Measurements from ENCODE around the gene ZDHHC1. TPM values are rescaled to one million over a fixed set of nuclear protein-coding genes. Genes with fewer than 3 reads are reported as not detected.

Gene ZDHHC1
- total and polyA plus RNA-seq, 2 of the 13 experiments (the other 11 are each of a cell fraction or from before 2014, with no cell fraction given), result 0.51 to 1.1 TPM

DNA sequence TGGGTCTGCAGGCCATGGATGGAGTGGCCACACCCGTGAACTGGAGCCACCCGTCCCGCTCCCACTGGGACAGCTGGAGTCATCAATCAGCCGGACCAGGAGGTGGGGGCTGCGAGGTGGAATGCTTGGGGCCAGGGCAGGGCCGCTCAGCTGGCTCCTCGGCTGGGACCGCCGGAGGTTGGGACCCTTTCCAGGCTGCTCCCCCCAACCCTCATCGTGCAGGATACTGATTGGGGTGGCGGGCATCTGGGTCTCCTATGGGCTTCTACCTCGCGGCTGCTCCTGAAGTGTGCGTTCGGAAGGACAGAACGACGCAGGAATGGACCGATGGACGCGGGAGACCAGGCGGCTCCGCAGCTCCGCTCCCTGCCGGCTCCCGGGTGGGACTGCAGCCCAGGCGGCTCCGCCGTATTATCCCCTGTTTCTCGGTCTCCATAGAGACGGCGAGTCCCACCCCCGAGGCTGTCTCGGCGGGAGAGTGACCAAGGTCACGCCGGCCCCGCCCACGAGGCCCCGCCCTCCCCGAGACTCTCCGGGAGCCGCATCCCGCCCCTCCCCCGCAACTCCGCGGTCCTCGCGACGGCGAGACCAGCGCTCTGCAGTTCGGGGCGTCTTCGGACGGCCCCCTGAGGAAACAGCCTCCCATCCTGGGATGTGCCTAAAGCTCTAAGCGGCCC, 23.0 kb downstream of the ZDHHC1 start, which contains the start of gene TPPP3 (continued):
- TF ChIP-seq, protein P1, sequence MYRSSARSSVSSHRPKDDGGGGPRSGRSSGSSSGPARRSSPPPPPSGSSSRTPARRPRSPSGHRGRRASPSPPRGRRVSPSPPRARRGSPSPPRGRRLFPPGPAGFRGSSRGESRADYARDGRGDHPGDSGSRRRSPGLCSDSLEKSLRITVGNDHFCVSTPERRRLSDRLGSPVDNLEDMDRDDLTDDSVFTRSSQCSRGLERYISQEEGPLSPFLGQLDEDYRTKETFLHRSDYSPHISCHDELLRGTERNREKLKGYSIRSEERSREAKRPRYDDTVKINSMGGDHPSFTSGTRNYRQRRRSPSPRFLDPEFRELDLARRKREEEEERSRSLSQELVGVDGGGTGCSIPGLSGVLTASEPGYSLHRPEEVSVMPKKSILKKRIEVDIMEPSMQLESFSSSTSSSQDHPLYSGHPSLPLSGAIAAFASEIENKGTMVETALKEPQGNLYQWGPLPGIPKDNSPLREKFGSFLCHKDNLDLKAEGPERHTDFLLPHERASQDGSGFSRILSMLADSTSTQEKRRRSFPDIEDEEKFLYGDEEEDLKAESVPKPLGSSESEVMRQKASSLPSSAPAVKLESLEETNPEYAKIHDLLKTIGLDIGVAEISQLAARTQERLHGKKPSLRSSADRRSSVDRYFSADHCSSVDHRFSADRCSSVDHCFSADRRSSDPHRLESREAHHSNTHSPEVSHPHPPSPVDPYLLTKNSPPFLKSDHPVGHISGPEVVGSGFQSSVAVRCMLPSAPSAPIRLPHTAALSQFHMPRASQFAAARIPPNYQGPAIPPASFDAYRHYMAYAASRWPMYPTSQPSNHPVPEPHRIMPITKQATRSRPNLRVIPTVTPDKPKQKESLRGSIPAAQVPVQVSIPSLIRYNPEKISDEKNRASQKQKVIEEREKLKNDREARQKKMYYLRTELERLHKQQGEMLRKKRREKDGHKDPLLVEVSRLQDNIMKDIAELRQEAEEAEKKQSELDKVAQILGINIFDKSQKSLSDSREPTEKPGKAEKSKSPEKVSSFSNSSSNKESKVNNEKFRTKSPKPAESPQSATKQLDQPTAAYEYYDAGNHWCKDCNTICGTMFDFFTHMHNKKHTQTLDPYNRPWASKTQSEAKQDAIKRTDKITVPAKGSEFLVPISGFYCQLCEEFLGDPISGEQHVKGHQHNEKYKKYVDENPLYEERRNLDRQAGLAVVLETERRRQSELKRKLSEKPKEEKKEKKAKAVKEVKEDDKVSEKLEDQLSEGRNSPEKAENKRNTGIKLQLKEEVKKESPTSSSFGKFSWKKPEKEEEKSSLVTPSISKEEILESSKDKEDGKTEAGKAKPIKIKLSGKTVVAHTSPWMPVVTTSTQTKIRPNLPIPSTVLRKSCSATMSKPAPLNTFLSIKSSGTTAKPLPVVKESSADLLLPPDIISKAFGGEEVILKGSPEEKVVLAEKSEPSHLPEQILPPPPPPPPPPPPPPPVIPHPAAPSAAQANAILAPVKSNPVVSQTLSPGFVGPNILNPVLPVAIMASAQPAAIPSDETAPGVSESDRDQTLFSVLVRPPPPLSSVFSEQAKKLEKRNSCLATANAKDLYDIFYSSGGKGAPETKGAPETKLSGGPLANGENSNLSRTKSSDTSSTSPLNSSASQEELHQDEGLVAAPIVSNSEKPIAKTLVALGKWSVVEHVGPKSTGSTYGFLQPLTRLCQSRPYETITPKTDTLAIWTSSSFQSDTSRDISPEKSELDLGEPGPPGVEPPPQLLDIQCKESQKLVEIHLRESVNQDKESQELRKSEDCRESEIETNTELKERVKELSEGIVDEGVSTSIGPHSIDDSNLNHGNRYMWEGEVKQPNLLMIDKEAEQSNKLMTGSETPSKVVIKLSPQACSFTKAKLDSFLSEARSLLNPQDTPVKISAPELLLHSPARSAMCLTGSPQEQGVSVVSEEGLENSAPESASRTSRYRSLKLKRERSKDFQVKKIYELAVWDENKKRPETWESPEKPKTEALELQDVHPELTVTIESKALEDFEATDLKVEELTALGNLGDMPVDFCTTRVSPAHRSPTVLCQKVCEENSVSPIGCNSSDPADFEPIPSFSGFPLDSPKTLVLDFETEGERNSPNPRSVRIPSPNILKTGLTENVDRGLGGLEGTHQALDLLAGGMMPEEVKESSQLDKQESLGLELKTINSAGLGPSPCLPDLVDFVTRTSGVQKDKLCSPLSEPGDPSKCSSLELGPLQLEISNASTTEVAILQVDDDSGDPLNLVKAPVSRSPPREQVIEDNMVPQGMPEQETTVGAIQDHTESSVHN (CRISPR knock-in tag; IDR thresholded peaks at IDR 0.05), result no peak
- TF ChIP-seq ZNF296 (CRISPR knock-in tag; conservative IDR thresholded peaks at IDR 0.05) (no peak), NR0B2 (CRISPR knock-in tag; IDR thresholded peaks at IDR 0.05) (no peak), ZNF225 (CRISPR knock-in tag; IDR thresholded peaks at IDR 0.05) (no peak), SOX5 (CRISPR knock-in tag; IDR thresholded peaks at IDR 0.05; ENCODE audit: borderline replicate concordance) (no peak), TARDBP (CRISPR knock-in tag; IDR thresholded peaks at IDR 0.05) (no peak), ZNF205 (CRISPR knock-in tag; IDR thresholded peaks at IDR 0.05) (no peak), NR3C1 (CRISPR knock-in tag; IDR thresholded peaks at IDR 0.05) (no peak), ZFP1 (CRISPR knock-in tag; IDR thresholded peaks at IDR 0.05) (no peak), U2AF2 (IDR thresholded peaks at IDR 0.05; ENCODE audit: low read depth, low read length) (no peak), ZFP36 (IDR thresholded peaks at IDR 0.05; ENCODE audit: borderline replicate concordance, low read depth, low read length, partially characterized antibody) (no peak), TERF1 (CRISPR knock-in tag; IDR thresholded peaks at IDR 0.05) (no peak), NFKB2 (CRISPR knock-in tag; IDR thresholded peaks at IDR 0.05; ENCODE audit: borderline replicate concordance) (peak; percentile 14; the same call in 1 of the 2 replicates)
- TF ChIP-seq, protein P2, sequence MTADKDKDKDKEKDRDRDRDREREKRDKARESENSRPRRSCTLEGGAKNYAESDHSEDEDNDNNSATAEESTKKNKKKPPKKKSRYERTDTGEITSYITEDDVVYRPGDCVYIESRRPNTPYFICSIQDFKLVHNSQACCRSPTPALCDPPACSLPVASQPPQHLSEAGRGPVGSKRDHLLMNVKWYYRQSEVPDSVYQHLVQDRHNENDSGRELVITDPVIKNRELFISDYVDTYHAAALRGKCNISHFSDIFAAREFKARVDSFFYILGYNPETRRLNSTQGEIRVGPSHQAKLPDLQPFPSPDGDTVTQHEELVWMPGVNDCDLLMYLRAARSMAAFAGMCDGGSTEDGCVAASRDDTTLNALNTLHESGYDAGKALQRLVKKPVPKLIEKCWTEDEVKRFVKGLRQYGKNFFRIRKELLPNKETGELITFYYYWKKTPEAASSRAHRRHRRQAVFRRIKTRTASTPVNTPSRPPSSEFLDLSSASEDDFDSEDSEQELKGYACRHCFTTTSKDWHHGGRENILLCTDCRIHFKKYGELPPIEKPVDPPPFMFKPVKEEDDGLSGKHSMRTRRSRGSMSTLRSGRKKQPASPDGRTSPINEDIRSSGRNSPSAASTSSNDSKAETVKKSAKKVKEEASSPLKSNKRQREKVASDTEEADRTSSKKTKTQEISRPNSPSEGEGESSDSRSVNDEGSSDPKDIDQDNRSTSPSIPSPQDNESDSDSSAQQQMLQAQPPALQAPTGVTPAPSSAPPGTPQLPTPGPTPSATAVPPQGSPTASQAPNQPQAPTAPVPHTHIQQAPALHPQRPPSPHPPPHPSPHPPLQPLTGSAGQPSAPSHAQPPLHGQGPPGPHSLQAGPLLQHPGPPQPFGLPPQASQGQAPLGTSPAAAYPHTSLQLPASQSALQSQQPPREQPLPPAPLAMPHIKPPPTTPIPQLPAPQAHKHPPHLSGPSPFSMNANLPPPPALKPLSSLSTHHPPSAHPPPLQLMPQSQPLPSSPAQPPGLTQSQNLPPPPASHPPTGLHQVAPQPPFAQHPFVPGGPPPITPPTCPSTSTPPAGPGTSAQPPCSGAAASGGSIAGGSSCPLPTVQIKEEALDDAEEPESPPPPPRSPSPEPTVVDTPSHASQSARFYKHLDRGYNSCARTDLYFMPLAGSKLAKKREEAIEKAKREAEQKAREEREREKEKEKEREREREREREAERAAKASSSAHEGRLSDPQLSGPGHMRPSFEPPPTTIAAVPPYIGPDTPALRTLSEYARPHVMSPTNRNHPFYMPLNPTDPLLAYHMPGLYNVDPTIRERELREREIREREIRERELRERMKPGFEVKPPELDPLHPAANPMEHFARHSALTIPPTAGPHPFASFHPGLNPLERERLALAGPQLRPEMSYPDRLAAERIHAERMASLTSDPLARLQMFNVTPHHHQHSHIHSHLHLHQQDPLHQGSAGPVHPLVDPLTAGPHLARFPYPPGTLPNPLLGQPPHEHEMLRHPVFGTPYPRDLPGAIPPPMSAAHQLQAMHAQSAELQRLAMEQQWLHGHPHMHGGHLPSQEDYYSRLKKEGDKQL (CRISPR knock-in tag; IDR thresholded peaks at IDR 0.05; ENCODE audit: low read depth), result no peak

All from HepG2 (cell line).